ENCODE measurements around the gene RHOG.

DNA sequence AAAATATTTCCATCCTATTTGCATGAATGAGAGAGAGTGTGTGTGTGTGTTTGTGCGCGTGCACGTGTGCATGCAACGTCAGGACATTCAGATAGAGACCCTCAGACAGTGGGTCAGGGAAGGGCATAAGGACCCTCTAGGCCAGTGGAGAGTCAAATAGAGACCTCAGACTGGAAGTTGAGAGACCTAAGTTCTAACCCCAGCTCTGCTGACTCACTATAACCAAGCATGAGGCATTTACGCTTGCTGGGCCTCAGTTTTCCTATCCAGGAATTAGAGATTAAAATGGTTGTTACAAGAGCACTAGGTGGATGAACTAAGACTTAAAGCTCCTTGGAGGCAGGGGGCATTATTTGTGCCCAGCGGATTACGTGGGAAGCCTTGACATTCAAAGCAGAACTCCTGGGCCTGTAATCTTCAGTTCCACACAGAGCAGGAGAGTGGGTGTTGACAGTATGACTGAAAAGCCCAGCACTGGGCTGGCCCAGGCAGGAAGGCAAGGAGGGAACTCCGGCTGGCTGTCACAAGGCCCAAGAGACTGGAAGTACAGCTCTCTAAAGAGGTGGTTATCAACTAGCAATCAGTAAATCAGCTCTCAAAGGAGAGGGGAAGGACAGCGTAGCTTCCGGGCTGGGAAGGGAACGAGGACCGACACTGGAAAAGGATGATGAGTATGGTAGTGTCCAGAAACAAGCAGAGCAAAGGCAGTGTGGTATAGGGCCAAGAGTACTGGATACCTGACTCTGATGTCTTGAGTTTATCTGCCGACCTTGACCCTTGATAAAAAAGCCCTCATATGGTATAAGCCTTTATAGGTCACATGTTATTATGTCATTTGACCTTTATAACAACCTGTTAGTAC, 9.2 kb downstream of the RHOG start:
- TF ChIP-seq POLR2AphosphoS5 (IDR thresholded peaks at IDR 0.05) (peak in 2 of 3 donors; percentile 39 to 46), POLR2A (IDR thresholded peaks at IDR 0.05) (no peak)
- TF ChIP-seq, protein P1, sequence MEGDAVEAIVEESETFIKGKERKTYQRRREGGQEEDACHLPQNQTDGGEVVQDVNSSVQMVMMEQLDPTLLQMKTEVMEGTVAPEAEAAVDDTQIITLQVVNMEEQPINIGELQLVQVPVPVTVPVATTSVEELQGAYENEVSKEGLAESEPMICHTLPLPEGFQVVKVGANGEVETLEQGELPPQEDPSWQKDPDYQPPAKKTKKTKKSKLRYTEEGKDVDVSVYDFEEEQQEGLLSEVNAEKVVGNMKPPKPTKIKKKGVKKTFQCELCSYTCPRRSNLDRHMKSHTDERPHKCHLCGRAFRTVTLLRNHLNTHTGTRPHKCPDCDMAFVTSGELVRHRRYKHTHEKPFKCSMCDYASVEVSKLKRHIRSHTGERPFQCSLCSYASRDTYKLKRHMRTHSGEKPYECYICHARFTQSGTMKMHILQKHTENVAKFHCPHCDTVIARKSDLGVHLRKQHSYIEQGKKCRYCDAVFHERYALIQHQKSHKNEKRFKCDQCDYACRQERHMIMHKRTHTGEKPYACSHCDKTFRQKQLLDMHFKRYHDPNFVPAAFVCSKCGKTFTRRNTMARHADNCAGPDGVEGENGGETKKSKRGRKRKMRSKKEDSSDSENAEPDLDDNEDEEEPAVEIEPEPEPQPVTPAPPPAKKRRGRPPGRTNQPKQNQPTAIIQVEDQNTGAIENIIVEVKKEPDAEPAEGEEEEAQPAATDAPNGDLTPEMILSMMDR (IDR thresholded peaks at IDR 0.05 in 8 of 11, conservative IDR thresholded peaks at IDR 0.05 in 3 of 11): no peak

Measured in spleen (tissue), 7 donors.